LNCAP (cell line): ENCODE measurements around the gene CLCN1.
A peak's percentile ranks its signal among the peaks of the same experiment; 100 is the strongest.

Experiments
- CTCF ChIP-seq: fragments of 450-650 bp; IDR thresholded peaks from 2 replicates; pipeline ENCODE4 v1.5.1; 2017; ENCODE audit warnings: mild to moderate bottlenecking

The CLCN1 gene

DNA sequence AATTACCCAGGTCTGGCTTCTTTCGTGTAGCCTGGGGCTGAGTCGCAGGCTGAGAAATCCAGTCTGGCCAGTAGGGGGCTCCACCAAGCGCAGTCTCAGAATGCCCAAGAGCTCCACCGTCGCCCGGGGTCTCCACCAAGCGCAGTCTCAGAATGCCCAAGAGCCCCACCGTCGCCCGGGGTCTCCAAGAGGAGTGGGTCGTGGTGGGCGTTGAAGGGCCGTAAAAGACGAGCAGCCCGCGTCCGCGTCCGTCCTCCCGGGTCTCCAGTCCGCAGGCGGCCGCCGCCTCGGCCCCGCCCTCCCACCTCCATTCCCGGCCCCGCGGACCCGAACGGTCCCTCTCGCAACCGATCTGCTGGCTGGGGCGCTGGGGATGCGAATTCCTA is 64.3 kb downstream of the CLCN1 start:
- peak; percentile 90 for TF ChIP-seq CTCF

DNA sequence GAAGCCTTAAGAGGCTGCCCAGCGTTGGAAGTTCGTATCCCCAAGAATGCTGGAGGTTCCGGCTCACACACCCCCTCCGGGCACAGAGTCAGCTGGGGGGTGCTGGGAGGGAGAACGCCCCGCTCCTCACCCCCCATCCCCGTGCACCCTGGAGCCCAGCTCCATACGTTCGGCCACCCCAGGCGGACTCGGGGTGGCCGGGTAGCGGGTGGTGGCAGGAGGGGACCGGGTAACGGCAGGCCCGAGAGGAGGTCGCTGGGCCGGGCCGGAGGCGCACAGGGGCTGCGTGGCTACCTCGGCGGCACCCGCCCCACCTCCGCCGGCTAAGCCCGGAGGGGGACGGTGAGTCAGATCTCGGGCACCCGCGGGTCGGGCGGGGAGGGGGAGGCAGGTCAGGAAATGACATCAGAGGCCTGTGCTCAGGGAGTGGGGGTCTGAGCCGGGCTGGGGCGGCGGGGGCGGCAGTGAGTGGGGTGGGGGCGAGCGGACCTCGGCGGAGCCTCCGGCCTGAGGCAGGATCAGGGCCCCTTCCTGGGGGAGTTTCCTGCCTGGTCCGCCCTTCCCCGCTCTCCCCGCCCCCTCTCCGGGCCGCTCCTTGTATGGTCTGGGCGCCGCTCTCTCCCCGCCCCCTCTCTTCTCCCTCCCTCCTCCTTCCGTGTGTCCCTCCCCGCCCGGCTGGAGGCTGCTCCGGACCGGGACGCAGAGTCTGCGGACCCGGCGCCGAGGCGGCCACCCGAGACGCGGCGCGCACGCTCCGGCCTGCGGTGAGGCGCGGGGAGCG is 64.9 kb downstream of the CLCN1 start, which contains the start of gene ZYX:
Gene ZYX (plus strand): TSS at position 700 of the 781 bp plus-strand sequence. CDS start 227 bp downstream, outside the sequence.
- TF ChIP-seq CTCF: no peak

DNA sequence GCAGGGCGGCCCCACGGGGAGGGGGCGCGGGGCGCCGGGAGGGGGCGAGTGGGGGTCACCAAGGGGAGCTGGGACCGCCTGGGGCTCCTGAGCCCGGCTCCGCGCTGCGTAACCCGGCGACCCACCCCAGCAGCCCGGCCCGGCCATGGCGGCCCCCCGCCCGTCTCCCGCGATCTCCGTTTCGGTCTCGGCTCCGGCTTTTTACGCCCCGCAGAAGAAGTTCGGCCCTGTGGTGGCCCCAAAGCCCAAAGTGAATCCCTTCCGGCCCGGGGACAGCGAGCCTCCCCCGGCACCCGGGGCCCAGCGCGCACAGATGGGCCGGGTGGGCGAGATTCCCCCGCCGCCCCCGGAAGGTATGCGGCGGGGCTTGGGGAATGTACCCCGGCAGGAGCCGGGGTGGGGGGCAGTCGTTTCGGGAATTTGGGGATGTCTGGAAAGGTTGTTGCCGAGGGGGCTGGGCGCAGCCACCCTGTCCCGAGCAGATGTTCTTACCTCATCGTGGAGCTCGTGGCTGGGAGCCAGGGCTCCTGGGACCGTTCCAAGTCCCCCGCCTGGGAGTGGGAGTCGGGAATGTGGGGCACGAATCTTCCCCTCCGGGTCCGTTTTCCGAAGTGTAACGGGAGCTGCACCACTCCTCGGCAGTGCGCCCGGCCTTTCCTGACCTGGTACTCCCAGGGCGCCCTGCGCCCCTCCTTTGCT is 65.7 kb downstream of the CLCN1 start:
- TF ChIP-seq CTCF: no peak

DNA sequence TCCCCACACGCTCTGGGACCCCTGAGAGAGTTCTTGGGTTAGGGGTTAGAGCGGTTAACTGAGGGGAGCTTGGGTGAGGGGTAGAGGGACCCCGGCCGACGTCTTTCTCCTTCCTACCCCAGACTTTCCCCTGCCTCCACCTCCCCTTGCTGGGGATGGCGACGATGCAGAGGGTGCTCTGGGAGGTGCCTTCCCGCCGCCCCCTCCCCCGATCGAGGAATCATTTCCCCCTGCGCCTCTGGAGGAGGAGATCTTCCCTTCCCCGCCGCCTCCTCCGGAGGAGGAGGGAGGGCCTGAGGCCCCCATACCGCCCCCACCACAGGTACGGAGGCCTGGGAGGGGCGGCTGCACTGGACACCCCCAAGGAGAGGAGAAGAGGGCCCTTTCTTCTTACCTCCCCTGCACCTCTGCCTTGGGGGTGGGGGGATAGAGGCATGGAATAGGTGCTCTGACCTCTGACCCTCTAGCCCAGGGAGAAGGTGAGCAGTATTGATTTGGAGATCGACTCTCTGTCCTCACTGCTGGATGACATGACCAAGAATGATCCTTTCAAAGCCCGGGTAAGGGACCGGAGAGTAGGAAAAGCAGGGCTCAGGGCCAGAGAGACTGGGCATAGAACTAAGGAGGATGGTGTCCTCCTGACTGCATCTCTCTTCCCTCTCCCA is 66.3 kb downstream of the CLCN1 start:
- TF ChIP-seq CTCF: no peak

GRCh38 chr7:143382791-143383641 is 67.1 kb downstream of the CLCN1 start:
- no peak for TF ChIP-seq CTCF

DNA sequence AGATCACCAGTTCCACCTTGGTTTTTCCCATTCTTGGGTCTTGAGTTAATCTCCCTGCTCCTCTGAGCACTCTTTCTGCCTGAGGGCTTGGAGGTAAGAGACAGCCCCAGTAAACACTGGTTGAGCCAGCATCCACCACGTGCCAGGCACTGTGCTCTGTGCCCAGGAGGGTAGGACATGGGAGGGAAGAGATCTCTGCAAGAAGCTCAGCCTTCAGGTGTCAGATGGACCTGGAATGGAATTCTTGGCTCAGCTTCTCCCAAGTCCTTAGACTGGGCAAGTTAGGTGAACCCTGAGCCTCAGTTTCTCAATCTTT is 67.7 kb downstream of the CLCN1 start:
- TF ChIP-seq CTCF: no peak

- no peak for TF ChIP-seq CTCF
Measured at GRCh38 chr7:143384148-143384547, 68.2 kb downstream of the CLCN1 start.
